Glomerular endothelial cell (primary cell): ENCODE measurements around the gene DNAH1. TPM values are rescaled to one million over a fixed set of nuclear protein-coding genes. Genes with fewer than 3 reads are reported as not detected.

Experiments used
- DNase-seq: peaks from one replicate; pipeline ENCODE4 v3.0.0-alpha.2; 2011; ENCODE audit warnings: low read depth, low spot score; ENCODE audit errors: extremely low read depth
- total RNA-seq: library from RNA; depleted of rRNA; stranded (reverse); fragments of >200 nt; gene quantifications from 2 replicates; pipeline ENCODE4 v1.2.3, GENCODE V29; 2015

DNAH1 gene
- total RNA-seq, 1 donor from 2014 or later = 9.9 TPM

DNA sequence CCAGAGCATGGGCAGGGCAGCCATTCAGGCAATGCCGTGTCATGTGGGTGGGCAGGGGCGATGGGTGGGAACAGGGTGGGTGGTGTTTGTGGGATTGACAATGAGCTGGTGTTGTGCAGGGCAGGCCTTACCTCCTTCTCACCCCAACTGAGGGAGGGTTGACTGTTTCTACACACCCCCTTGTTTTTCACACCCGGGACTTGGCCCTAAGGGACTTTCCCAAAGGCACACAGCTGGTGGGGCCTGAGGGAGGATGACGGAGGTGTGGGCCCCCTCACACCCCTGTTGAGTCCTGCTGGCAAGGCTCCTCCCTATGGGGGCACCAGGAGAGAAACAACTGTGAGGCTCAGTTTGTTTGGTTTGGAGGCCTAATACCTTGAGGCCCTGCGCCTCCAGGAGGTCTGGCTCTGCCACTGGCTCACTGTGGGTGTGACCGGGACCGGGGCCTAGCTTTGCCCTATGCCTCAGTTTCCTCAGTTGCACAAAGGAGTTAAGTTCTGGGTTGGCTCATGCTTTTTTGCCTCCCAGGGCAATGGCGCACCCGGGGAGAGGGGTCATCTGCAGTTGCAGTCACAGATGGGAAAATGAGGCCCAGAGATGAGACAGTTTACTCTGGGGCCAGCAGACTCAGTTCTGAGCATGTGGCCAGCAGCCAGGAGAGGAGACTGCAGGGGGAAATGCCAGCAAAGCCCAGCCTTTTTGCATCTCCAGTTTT is 5.1 kb upstream of the DNAH1 start:
- DNase-seq = no peak

DNA sequence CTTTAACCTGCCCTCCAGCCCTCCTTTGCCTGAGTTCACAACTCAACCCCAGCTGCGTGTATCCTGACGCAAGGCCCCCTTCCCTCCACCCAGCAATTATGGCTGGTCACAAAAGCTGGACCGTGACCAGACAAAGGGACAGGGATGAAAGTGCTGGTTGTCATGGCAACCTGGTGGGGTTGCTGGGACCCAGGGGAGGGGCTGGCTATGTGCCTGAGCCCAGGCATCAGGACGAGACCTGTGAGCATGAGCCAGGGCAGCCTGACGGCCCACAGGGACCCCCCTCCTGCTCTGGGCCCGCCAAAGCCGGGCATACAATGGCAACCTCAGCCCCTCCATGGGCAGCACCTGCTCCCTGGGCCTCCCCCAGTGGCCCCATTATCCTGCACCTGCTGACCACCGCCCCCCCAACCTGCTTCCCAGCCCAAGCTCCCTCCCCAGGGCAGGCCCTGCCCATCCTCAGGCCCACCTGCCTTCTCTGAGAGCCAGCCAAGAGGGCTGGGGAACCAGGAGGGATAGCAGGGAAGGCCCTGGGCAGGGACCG is 4.5 kb upstream of the DNAH1 start:
- DNase-seq = no peak

DNA sequence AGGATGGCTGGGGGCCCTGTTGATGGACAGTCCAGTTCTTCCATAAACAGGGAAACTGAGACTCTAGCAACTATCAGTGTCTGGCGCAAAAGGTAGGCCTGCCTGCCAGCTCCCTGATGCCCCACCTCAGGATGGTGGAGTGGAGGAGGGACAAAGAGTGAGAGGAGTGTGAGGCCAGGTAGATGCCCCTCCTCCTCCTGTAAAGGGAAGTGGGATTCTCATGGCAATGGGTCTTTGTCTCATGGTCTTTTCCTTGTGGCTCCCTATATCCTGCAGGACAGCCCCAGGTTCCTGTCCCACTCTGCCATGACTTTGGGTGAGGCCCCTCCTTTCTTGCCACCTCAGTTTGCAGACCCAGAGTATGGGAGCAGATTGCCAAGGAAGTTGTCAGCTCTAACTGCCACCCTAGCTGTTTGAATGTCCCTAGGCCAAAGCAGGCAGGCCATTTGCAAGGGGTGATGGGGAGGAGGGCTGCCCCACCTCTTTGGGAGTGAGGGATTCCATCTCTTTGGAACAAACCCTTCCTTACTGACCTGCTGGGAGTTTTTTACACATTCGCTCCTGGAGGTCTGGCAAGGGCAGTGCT is 2.8 kb upstream of the DNAH1 start:
- no peak for DNase-seq

DNA sequence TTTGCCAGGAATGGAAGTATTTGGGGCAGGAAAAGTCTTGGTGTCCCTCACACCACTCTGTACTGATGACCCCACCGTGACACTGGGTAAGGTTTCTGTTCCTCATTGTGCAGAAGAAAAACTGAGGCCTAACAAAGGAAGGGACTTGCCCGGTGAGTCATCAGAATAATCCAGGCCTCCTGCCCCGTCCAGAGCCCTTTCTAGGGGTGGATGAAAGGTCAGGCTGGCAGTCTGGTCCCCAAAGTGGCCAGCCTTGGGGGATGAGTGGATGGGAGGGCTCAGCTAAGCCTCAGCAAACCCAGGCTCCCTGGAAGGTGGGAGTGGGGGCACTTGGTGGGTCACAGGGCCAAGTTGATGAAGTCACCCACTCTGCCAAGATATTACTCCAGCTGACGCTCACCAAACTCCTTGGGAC is 2.3 kb upstream of the DNAH1 start:
- DNase-seq = peak; percentile 39

DNA sequence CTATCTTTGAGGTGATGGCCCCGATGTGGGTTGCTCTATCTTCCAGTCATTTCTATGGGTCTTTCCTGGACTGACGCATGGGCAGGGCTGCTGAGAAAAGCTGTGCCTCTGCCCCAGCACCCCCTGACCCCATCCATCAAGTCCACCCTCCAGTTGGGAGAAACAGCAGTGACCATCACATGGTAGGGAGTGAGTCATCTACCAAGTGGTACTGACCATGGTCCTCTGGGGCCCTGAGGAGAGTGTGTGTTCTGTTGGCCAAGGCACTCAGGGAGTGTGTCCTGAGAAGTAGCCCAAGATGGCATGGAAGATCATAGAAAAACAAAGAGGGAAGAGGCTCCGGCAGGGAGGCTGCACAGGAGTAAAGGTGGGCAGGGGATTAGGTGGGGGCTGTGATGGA is 1.6 kb upstream of the DNAH1 start:
- DNase-seq = no peak

DNA sequence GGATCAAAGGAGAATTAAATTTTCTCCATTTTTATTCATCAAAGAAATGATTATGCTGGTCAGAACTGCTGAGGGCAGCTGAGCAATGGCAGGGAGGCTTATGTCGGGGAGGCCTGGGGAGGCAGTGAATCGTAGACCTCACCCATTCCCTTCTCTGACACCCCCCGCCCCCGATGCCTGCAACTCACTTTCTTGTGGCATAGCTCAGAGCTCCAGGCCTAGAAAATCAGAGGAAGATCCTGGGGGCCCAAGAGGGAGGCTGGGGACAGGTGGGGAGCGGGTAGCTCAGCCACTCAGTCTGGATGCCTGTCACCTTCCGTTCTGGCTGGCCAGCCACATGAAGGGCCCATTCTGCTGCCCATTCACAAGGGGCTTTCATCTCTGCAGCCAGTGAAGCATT is 1.1 kb upstream of the DNAH1 start:
- no peak for DNase-seq

DNA sequence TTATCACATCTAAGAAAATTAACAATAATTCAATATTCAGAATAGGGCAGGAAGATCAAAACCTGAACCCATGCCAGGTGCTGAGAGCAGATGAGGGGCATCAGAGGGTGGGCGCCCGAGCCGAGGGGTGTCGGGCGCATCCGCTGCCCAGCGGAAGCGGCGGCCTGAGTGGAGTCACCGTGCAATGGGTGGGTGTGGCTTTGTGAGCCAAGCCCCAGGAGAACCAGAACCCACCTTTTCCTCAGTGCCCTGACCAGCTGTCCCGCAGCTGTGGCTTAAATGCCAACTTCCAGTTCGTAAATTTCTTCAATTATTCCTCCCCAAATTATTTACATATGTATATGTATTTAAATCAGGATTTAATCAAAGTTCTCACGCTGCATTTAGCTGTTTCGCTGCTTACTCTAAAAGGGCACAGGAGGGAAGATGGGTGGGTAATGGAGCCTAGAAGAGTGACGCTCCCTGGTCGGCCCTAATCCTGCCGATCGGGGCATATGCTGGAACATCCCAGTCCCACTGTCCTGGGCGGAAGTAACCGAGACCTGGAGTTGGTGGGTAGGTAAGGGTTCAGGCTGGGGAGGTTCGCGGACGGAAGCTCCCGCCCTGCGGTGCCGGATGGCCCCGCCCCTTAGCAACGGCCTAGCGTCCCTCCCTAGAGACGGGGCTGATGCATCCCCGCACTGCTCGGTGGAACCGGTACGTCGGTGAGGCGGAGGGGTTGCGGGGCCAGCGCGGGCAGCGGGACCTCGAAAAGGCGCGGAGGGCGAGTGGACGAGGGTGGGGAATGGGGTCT is 1.3 kb downstream of the DNAH1 start:
- no peak for DNase-seq

DNA sequence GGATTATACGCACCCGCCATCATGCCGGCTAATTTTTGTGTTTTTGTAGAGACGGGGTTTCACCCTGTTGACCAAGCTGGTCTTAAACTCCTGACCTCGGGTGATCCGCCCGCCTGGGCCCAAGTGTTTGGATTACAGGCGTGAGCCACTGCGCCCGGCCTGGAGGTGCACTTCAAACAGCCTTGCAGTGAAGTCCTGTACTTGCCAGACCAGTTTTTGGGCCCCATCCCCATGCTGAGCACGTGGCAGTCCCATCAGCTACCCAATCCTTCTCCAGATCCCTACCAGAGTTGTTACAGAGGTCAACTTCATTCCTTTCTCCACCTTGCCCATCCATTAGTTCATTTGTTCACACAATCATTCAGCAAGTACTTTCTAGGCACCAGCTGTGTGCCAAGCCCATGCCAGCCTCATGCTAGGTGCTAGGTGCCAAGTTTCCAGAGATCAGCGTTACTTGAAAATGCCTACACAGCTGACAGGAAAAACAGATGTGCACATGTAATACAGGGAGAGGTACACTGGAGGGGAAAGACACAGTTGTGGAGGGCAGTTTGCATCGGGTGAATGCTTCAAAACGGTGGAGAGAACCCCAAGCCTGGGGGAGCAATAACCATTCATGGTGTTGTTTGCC is 2.2 kb downstream of the DNAH1 start:
- no peak for DNase-seq

DNA sequence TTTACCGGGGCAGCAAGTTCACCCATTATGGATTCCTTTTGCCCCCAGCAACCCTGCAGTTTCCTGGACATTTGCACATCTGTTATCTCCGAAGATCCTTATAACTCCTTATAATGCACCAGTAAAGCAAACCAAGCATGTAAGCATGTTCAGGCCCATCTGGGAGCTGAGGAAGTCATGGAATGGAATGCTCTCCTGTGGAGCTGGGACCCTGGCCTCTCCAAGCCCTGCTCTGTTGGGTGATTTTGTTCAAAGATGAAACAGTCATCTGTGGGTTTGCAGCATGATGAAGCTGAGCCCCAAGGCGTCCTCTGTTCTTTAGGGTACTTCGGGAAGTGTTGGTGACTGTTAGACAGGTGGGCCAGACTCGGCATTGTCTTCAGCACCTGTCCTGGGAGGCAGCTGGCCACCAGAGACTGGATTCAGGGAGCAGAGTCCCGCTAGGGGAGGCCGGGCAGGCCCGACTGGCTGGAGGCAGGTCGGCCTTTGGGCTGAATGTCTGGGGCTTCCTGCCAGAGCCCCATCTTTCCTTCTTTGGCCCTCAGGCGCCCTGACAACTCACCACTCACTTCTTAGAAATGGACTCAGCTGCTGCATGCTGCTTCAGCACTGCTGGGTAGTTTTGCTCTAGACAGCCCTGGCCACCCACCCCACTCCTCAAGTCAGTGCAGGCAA is 3.9 kb downstream of the DNAH1 start:
- no peak for DNase-seq

DNA sequence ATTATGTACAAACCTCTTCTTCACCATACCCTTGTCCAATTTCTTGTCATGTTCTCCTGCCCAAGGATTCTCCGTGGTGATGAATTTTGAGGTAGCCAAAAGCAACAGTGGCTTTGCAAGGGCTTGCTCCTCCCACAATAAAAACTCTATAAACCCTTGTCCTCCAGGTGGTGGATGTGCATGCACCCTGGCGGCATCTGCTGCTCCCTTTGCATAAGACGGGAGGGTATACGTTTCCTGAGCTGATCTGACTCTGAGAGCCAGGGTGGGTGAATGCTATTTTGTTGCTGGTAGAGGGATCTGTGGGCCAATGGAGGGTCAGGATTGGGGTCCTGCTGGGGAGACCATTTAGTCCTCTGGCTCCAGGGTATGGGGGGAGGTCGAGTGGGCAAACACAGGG is 5.4 kb downstream of the DNAH1 start:
- no peak for DNase-seq

DNA sequence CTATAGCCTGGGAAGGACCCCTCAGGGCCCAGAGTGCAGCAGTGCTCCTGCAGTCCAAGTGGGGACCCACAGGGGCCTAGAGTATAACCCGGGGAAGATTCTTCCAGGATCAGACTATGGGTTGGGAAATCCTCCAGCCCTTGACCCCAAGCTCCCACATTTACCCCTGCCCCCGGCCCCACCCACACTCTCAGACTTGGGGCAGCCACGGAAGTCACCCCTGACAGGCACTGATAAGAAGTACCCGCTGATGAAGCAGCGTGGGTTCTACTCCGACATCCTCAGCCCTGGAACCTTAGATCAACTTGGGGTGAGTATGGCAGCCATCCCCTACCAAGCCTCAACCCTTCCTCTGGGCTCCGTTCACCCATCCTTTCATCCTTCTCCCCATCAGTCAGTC is 6.3 kb downstream of the DNAH1 start:
- DNase-seq = no peak

DNA sequence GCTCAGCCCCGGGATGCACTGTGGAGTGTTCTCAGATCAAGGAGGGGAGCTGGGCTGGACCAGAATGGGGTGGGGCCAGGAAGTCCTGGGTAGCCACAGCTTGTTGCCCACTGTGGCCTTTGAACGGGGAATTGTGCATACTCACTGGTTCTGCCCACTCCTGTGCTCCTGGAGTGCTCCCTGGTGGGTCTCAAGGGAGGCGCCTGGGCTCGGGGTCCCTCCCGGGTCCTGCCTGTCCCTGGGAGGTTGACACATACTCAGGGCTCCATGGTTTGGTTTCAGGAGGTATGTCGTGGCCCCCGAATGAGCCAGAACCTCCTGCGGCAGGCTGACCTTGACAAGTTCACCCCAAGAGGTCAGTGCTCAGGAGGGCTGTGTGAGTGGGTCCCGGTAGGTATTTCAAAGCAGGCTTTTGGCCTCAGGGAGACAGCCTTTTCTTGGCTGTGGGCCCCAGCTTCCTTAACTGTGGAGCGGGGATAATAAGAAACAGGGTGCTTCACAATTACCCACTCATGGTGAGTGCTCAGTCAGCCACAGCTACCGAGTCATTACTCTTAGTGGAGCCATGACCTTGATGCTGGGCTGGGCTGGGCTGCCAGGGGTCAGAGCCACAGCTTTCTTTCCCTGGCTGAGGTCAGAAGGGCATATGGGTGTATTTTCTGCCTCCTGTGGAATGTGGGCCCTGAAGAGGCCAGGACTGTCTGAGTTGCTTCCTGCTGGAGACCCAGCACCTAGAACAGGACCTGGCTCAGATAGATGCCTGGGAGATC is 7.6 kb downstream of the DNAH1 start:
- DNase-seq = no peak

DNA sequence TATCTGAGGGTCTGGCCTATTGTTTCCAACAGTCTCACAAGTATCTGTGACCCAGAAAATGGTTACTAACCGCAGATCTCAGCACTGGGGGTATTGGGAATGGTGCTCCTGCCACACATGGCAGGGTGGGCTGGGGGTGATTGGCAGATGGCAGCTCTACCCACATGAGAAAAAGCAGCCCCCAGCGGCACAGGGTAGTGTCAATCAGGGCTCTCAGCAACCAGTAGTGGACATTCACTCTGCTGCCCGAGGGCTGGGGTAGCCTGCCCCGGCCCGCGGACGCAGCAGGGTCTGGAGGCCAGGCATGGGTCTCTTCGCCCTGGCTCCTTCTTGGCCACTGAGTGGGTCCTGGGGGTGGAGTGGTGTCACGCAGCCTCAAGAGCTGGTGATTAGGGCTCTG is 8.6 kb downstream of the DNAH1 start:
- DNase-seq = no peak

DNA sequence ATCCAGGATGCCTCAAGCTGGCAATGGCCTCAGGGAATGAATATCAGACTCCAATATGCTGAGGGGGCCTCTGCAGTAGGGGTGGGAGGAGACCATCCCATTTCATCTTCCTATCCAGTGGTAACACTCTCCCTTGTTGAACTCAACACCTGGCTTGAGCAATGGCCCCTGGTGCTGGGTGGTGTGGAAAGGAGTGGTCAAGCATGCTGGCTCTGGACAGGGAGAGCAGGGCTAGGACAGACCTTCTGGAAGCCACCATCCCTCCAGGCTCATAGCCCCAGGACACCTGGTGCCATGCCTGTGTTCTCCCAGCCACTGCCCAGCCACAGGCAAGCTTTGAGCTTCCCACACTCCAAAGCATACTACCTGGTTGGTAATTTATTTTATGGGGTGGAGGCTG is 9.6 kb downstream of the DNAH1 start:
- DNase-seq = no peak

DNA sequence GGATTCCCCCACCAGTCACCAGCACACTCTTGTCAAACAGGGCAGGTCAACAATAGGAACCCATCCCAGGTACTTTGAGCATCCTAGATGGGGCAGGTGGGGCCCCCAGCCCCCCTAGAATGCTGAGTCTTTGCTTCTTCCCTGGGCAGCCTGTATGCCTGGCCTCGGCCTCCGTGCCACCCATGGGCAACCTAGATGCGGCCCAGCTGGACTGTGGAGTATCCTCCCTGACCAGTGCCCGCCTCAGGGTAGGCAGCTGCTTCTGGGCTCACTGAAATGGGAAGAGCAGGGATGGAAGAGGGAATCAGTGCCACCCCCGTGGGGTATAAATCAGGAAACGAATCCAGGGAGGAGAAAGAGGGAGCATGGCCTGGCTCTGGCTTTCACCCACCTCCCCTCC is 10.9 kb downstream of the DNAH1 start:
- no peak for DNase-seq

DNA sequence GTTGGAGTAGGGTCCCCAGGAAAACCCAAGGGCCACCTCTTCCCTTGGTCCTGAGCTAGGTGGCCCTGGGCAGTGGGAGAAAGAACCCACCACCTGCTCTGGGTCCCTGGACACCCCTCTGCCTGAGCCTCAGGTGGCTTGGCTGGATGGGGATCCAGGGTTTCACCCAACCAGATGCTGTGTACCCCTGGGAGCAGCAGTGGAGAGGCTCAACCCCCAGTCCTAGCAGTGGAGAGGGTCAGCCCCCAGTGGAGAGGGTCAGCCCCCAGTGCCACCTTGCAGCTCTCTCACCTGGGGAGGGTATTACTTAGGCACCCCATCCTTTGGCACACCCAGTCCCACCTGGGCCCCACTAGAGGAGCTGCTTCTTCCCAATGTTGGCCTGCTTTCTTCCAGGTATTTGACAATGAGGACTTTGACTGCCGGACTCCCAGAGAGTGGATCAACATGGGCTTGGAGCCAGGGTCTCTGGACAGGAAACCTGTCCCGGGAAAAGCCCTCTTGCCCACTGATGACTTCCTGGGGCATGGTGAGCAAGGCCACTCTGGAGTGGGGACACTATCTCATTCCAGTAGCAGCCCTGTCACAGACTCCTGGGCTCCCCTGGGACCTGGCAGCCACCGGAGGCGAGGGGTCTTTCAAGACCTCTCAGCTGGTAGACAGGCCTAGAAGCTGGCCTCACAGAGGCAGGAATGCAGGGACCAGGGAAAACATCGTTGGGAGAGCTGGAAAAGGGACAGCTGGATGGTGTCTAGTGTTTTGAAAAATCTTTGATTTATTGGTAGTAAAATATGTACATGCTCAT is 11.6 kb downstream of the DNAH1 start:
- DNase-seq = no peak

DNA sequence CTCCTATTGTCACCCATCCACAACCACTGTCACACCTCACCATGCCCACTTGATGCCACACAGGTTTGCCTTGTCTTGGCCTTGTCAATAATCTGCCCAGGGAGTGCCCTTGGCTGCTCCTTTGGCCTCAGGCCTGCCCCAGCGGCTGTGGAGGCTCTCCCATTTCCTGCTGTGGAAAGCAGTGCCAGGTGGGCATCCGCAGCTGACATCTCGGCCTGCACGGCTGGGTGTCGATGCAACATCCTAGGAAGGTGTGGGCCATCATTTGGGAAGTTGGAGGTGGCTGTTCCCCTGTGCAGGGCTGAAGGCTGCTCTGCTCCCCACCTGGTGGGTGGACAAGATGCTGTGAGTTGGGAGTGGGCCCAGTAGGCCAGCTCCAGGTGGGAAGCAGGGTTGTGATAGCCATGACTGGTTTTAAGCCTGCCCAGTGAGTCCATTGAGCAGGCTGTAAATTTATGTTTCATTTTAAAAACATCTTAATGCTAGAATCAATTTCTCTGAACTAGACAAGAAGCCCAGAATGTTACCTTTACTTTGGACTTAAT is 12.5 kb downstream of the DNAH1 start:
- no peak for DNase-seq

DNA sequence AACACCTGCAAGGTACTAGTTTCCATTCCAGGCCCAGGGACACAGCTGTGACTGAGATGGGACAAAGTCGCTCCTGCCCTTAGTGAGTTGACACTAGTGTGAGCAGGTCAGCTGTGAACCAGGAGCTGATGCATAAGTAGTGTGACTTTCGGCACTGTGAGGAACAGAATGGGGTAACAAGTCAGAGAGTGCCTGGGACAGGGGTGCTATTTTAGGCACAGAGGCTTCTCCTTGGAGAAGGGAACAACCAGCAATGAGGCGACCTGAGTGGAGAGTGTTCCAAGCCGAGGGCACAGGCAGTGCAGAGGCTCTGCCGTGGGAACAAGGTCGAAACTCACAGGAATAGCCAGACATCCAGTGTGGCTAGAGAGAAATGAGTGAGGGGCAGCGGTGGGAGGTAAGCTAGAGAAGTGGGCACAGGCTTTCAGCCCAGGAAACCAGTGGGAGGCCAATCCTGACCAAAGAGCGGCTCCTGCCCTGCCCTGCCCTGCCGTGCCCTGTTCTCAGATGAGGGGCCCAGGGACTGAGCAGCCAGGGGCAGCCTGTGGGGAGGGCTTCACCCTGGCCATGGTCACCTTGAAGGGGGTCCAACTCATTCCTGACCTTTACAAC is 14.2 kb downstream of the DNAH1 start:
- no peak for DNase-seq
